Bronchial epithelial cell (primary cell): Measurements from ENCODE around the gene CDADC1. TPM values are rescaled to one million over a fixed set of nuclear protein-coding genes. Genes with fewer than 3 reads are reported as not detected.

ENCODE experiments used
- DNase-seq: peaks from one replicate; pipeline ENCODE4 v3.0.0-alpha.2; 2010; ENCODE audit warnings: low read depth
- FAIRE-seq: peaks from 2 replicates; lab custom pipeline; 2011; peaks lifted over from hg19 to GRCh38; lab: Jason Lieb, UNC
- H3K27me3 ChIP-seq: 2 replicates; pipeline ENCODE4 v1.5.1; 2011; ENCODE audit warnings: low read length; ENCODE audit not compliant: control insufficient read depth, insufficient read depth
- H3K36me3 ChIP-seq: 2 replicates; pipeline ENCODE4 v1.5.1; 2011; ENCODE audit warnings: low read length; ENCODE audit not compliant: control insufficient read depth, insufficient read depth
- H3K4me3 ChIP-seq: 2 replicates; pipeline ENCODE4 v1.5.1; 2011; ENCODE audit warnings: mild to moderate bottlenecking, low read depth, low read length, control low read depth
- total RNA-seq: library from RNA; depleted of rRNA; stranded (reverse); fragments of >200 nt; gene quantifications from 2 replicates; pipeline ENCODE4 v1.2.1, GENCODE V29; 2014
- TF ChIP-seq, protein P1 (sequence below): IDR thresholded peaks from 2 replicates; pipeline ENCODE4 v1.5.1; 2011; ENCODE audit warnings: mild to moderate bottlenecking, moderate library complexity, low read length, control low read depth, inconsistent platforms; ENCODE audit not compliant: insufficient read depth, severe bottlenecking

CDADC1 gene
- total RNA-seq, 1 donor from 2014 or later = 6.6 TPM

- Histone ChIP-seq H3K36me3 (peaks cover 6% of the 10 kb centered on the region), H3K27me3 (no peaks in the 10 kb centered on the region), H3K4me3 (no peak overlapping the region)
- TF ChIP-seq, protein P1, sequence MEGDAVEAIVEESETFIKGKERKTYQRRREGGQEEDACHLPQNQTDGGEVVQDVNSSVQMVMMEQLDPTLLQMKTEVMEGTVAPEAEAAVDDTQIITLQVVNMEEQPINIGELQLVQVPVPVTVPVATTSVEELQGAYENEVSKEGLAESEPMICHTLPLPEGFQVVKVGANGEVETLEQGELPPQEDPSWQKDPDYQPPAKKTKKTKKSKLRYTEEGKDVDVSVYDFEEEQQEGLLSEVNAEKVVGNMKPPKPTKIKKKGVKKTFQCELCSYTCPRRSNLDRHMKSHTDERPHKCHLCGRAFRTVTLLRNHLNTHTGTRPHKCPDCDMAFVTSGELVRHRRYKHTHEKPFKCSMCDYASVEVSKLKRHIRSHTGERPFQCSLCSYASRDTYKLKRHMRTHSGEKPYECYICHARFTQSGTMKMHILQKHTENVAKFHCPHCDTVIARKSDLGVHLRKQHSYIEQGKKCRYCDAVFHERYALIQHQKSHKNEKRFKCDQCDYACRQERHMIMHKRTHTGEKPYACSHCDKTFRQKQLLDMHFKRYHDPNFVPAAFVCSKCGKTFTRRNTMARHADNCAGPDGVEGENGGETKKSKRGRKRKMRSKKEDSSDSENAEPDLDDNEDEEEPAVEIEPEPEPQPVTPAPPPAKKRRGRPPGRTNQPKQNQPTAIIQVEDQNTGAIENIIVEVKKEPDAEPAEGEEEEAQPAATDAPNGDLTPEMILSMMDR = no peak
- FAIRE-seq (no peak), DNase-seq (no peak)
Measured at GRCh38 chr13:49253310-49253709, 5.6 kb downstream of the CDADC1 start.

- no peak for FAIRE-seq
- TF ChIP-seq, protein P1 = no peak
Measured at GRCh38 chr13:49254007-49254406, 6.3 kb downstream of the CDADC1 start.

GRCh38 chr13:49256841-49257240 is 9.1 kb downstream of the CDADC1 start:
- FAIRE-seq = no peak
- peaks cover 10% of the 10 kb centered on the region for H3K36me3 ChIP-seq

More at GRCh38 chr13:49254007-49254406, 6.3 kb downstream of the CDADC1 start:
- DNase-seq = no peak
- Histone ChIP-seq H3K4me3 (no peak overlapping the region), H3K27me3 (no peaks in the 10 kb centered on the region), H3K36me3 (peaks cover 6% of the 10 kb centered on the region)

GRCh38 chr13:49258089-49258796 is 10.5 kb downstream of the CDADC1 start:
- H3K36me3 ChIP-seq = peaks cover 10% of the 10 kb centered on the region
- TF ChIP-seq, protein P1 = no peak
- FAIRE-seq (no peak), DNase-seq (no peak)
- H3K27me3 ChIP-seq = no peaks in the 10 kb centered on the region
- H3K4me3 ChIP-seq = no peak overlapping the region

More at GRCh38 chr13:49256841-49257240, 9.1 kb downstream of the CDADC1 start:
- no peak for DNase-seq
- no peak overlapping the region for H3K4me3 ChIP-seq
- no peaks in the 10 kb centered on the region for H3K27me3 ChIP-seq
- TF ChIP-seq, protein P1 = no peak

DNA sequence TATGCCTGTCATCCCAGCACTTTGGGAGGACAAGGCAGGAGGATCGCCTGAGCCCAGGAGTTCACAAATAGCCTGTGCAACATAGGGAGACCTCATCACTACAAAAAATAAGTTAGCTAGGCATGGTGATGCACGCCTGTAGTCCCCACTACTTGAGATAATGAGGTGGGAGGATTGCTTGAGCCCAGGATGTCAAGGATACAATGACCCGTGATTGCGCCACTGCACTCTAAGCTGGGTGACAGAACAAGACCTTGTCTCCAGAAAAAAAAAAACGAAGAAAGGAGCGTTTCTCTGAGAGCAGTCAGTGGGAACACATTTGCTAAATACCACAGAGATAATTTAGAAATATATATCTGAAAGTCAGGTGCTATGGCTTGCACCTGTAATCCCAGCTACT is 11.9 kb downstream of the CDADC1 start:
- H3K36me3 ChIP-seq = peaks cover 8% of the 10 kb centered on the region
- DNase-seq (no peak), FAIRE-seq (no peak)
- TF ChIP-seq, protein P1 = no peak
- H3K27me3 ChIP-seq = no peaks in the 10 kb centered on the region
- H3K4me3 ChIP-seq = no peak overlapping the region
